HepG2 (cell line): ENCODE measurements around the gene SMAD7. TPM values are rescaled to one million over a fixed set of nuclear protein-coding genes. Genes with fewer than 3 reads are reported as not detected.

Source experiments
- GTF2F1 ChIP-seq: fragments of 150-350 bp; IDR thresholded peaks from 2 replicates; pipeline ENCODE4 v1.6.1; 2014; ENCODE audit warnings: low read length
- HDAC2 ChIP-seq: sonication (generic); formaldehyde crosslinking; IDR thresholded peaks from 2 replicates; pipeline ENCODE4 v1.4.0; 2020; ENCODE audit warnings: missing genetic modification reagents
- NR2F6 ChIP-seq, 2 experiments: IDR thresholded peaks; 2 replicates each; pipeline ENCODE4 v1.6.1; 2016; ENCODE audit warnings: antibody characterized with exemption in 1 of 2, mild to moderate bottlenecking in 1 of 2
- NR3C1 ChIP-seq: sonication (generic); formaldehyde crosslinking; IDR thresholded peaks from 2 replicates; pipeline ENCODE4 v1.4.0; 2020; ENCODE audit warnings: missing genetic modification reagents
- PAXIP1 ChIP-seq: sonication (generic); formaldehyde crosslinking; conservative IDR thresholded peaks from 2 replicates; pipeline ENCODE4 v1.4.0; 2020; ENCODE audit warnings: mild to moderate bottlenecking, missing genetic modification reagents, moderate library complexity
- ZNF530 ChIP-seq: sonication (generic); formaldehyde crosslinking; IDR thresholded peaks from 2 replicates; pipeline ENCODE4 v1.5.0; 2020; ENCODE audit warnings: low read depth, mild to moderate bottlenecking, missing genetic modification reagents
- polyA plus RNA-seq, 8 experiments: library from polyadenylated mRNA; depleted of rRNA in 3 of 8; stranded (reverse) in 7 of 8; unstranded in 1 of 8; fragments of >200 nt; fragmentation: Illumina TruSeq in 4 of 8; extraction: Trizol in 4 of 8; gene quantifications; 2 replicates each; pipeline versions ENCODE4 v1.2.1 to v1.2.3, GENCODE V29; 2011 to 2016; ENCODE audit warnings: low read depth in 4 of 8, missing spikeins in 1 of 8, mixed read lengths in 1 of 8; ENCODE audit not compliant: insufficient read depth in 1 of 8
- total RNA-seq, 5 experiments: library from RNA; depleted of rRNA; stranded (reverse); fragments of >200 nt; fragmentation: Illumina TruSeq; extraction: Trizol; gene quantifications; 2 replicates each; pipeline ENCODE4 v1.2.3, GENCODE V29; 2016; ENCODE audit warnings: low read depth in 1 of 5
- TF ChIP-seq, protein P1 (sequence below): IDR thresholded peaks from 2 replicates; pipeline ENCODE4 v1.6.1; 2012; ENCODE audit warnings: inconsistent platforms
- TF ChIP-seq, protein P2 (sequence below): sonication (generic); formaldehyde crosslinking; IDR thresholded peaks from 2 replicates; pipeline ENCODE4 v1.9.0; 2022; ENCODE audit warnings: missing genetic modification reagents, mild to moderate bottlenecking, borderline replicate concordance
- TF ChIP-seq, protein P3 (sequence below): sonication (generic); formaldehyde crosslinking; IDR thresholded peaks from 2 replicates; pipeline ENCODE4 v1.5.1; 2020; ENCODE audit warnings: mild to moderate bottlenecking, missing genetic modification reagents, moderate library complexity

The SMAD7 gene
- total and polyA plus RNA-seq, 2 of the 13 experiments (the other 11 are each of a cell fraction or from before 2014, with no cell fraction given), result 17.4 to 24.7 TPM

DNA sequence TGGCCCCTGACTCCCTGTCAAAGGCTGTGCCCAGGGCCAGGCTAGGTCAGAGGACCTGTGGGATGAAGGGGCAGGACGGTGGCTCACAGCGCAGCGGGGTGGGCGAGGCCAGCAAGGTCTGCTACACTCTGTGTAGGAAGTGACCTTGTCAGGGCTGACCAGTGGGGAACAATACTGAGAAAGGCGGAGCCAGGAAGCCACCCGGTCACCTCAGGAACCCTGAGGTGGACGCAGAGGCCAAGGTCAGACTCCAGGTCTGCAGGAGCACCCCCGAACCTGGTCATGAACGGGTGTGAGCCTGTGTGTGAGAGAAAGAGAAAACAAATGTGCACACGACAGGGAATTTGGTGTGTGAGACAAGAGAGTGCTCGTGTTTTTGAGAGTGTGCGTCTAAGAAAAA, 72.3 kb downstream of the SMAD7 start (continued):
- TF ChIP-seq, protein P1, sequence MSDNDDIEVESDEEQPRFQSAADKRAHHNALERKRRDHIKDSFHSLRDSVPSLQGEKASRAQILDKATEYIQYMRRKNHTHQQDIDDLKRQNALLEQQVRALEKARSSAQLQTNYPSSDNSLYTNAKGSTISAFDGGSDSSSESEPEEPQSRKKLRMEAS, result 0 out of 2 replicates have a peak, but pooled peaks have one; percentile 12
- TF ChIP-seq NR2F6 (IDR thresholded peaks at IDR 0.05) (peak; percentile 37), NR2F6 (CRISPR knock-in tag; IDR thresholded peaks at IDR 0.05) (peak; percentile 82), GTF2F1 (no peak), ZNF530 (CRISPR knock-in tag) (no peak), HDAC2 (CRISPR knock-in tag) (peak; percentile 50; the same call in 1 of the 2 replicates), PAXIP1 (CRISPR knock-in tag) (0 out of 2 replicates have a peak, but pooled peaks have one; percentile 17), NR3C1 (CRISPR knock-in tag) (no peak)
- TF ChIP-seq, protein P2, sequence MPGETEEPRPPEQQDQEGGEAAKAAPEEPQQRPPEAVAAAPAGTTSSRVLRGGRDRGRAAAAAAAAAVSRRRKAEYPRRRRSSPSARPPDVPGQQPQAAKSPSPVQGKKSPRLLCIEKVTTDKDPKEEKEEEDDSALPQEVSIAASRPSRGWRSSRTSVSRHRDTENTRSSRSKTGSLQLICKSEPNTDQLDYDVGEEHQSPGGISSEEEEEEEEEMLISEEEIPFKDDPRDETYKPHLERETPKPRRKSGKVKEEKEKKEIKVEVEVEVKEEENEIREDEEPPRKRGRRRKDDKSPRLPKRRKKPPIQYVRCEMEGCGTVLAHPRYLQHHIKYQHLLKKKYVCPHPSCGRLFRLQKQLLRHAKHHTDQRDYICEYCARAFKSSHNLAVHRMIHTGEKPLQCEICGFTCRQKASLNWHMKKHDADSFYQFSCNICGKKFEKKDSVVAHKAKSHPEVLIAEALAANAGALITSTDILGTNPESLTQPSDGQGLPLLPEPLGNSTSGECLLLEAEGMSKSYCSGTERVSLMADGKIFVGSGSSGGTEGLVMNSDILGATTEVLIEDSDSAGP (CRISPR knock-in tag), result peak; percentile 49; the same call in 1 of the 2 replicates
- TF ChIP-seq, protein P3, sequence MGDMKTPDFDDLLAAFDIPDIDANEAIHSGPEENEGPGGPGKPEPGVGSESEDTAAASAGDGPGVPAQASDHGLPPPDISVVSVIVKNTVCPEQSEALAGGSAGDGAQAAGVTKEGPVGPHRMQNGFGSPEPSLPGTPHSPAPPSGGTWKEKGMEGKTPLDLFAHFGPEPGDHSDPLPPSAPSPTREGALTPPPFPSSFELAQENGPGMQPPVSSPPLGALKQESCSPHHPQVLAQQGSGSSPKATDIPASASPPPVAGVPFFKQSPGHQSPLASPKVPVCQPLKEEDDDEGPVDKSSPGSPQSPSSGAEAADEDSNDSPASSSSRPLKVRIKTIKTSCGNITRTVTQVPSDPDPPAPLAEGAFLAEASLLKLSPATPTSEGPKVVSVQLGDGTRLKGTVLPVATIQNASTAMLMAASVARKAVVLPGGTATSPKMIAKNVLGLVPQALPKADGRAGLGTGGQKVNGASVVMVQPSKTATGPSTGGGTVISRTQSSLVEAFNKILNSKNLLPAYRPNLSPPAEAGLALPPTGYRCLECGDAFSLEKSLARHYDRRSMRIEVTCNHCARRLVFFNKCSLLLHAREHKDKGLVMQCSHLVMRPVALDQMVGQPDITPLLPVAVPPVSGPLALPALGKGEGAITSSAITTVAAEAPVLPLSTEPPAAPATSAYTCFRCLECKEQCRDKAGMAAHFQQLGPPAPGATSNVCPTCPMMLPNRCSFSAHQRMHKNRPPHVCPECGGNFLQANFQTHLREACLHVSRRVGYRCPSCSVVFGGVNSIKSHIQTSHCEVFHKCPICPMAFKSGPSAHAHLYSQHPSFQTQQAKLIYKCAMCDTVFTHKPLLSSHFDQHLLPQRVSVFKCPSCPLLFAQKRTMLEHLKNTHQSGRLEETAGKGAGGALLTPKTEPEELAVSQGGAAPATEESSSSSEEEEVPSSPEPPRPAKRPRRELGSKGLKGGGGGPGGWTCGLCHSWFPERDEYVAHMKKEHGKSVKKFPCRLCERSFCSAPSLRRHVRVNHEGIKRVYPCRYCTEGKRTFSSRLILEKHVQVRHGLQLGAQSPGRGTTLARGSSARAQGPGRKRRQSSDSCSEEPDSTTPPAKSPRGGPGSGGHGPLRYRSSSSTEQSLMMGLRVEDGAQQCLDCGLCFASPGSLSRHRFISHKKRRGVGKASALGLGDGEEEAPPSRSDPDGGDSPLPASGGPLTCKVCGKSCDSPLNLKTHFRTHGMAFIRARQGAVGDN (CRISPR knock-in tag), result peak; percentile 58
